HCEC 1CT (cell line): ENCODE results near the gene TMEM245.
A peak's percentile ranks its signal among the peaks of the same experiment; 100 is the strongest.
"Not testable (repeated sequence)": the region's sequence is repeated elsewhere in the genome, so short reads cannot be mapped to it uniquely, and the experiment has no call there.

ENCODE experiments used
- DNase-seq: peaks from one replicate; pipeline ENCODE4 v3.0.0-alpha.2; 2017

Gene TMEM245

DNA sequence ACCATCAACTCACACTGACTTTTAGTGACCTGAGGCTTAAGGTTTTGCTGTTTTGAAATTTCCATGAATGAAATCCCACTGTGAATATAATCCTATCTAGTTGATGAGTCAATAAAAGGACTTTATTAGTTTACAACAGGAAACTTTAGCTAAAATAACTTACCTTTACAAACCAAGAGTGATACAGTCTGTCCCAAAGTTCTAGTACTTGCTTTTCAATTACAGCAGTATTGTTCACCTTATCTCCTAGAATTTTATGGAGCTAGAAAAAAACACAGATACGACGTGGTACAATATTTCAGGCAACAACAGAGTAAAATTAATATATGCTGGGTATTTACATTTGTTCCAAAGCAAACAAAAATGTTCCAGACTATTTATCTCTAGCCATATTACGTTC is 59.6 kb downstream of the TMEM245 start:
- DNase-seq = no peak

DNA sequence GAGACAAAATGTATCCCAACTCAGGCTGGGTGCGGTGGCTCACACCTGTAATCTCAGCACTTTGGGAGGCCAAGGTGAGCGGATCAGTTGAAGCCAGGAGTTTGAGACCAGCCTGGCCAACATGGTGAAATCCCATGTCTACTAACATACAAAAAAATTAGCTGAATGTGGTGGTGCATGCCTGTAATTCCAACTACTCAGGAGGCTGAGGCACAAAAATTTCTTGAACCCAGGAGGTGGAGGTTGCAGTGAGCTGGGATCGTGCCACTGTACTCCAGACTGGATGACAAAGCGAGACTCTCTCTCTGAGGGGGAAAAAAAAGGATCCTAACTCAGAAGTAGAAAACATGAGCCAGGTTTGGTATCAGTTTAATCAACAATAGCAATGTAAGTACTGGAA is 66.6 kb downstream of the TMEM245 start:
- DNase-seq = not testable (repeated sequence)

- DNase-seq = no peak
Measured at GRCh38 chr9:109052416-109052815, 67.3 kb downstream of the TMEM245 start.

DNA sequence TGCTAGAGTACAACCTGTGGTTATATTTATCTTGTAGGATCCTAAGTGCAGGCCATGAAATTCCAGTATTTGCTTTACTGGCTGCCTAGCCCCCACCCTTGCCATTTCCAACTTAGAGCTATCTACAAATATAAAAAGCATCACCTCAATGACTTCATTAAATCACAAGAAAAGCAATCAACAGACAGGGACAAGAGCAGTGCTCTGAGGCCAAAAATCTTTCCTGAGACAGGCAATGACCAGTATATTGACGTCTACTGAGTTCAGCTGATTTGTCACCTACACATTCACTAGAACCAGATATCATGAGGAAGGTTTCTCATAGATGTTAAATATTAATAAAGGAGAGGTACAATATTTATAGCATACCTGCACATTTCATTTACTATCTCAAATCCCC is 68.0 kb downstream of the TMEM245 start:
- DNase-seq = no peak

GRCh38 chr9:109050444-109050843 is 69.3 kb downstream of the TMEM245 start:
- DNase-seq = no peak

- no peak for DNase-seq
Measured at GRCh38 chr9:109048822-109049221, 70.9 kb downstream of the TMEM245 start.

- DNase-seq = no peak
Measured at GRCh38 chr9:109047259-109047658, 72.5 kb downstream of the TMEM245 start.

GRCh38 chr9:109046346-109046745 is 73.4 kb downstream of the TMEM245 start:
- no peak for DNase-seq

GRCh38 chr9:109043578-109043977 is 76.2 kb downstream of the TMEM245 start:
- no peak for DNase-seq

GRCh38 chr9:109040571-109040970 is 79.2 kb downstream of the TMEM245 start:
- DNase-seq = no peak

GRCh38 chr9:109039539-109039938 is 80.2 kb downstream of the TMEM245 start:
- no peak for DNase-seq

DNA sequence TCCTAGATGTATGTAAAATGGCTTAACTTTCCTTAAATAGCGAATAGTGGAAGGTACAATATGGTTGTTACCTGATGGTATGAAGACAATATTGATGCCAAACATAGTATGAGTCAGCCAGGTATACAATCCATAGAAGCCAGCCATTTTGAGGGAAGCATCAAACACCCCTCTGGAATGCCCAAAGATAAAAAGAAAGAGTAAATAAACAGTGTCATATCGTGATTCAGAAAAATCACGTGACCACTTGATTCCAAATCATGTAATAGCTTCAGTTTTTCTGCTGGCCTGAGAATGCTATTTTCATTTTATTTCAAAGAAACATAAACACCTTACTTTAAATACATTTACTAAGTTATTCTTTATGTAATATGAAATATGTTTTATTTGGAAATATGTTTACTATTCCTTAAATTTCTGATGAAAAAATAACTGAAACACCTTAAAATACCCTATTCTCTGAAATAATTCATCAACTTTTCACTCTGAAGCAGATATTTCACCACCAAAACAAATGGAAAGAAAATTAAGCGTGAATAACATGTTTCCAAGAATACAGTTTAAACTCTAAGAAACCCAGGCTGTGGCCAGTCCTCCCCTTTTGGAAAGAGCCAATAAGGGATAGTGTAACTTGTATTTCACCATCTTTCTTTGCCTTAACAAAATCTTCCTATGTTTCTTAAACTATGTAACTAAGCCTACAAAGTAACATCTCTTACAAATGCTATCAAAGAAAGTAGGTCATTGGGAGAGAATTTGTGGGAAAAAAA is 81.6 kb downstream of the TMEM245 start:
- DNase-seq = no peak

GRCh38 chr9:109036744-109037680 is 82.7 kb downstream of the TMEM245 start:
- DNase-seq = no peak

DNA sequence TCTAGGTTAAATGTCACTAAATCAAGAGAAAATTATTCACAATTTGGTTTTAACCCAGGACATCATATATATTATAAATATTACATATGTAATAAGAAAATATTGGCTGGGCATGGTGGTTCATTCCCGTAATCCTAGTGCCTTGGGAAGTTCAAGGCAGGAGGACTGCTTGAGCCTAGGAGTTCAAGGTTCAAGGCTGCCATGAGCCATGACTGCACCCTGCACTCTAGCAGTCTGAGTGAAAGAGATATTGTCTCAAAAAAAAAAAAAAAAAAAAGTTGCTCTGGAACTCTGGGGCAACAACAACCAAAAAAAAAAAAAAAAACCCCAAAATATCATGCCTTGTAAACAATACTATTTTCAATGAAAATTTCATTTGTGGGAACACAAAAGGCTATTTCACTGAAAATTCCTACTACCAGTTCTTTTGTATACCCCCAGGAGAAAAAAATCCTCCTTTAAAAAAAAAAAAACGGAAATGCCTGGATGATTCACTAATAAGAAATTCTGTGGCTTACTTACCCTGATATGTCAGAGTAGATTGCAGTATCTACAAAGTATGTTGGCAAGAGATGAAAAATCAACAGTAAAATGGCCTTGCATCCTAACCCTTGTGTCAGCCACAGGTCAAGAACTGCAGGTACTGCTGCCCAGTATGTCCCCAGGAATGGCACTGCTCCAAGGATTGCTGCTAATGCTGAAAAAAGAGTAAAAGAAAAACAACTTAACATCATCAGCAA is 83.9 kb downstream of the TMEM245 start:
- peak; percentile 89 for DNase-seq

- DNase-seq = peak; percentile 49
Measured at GRCh38 chr9:109033941-109034700, 85.6 kb downstream of the TMEM245 start.

DNA sequence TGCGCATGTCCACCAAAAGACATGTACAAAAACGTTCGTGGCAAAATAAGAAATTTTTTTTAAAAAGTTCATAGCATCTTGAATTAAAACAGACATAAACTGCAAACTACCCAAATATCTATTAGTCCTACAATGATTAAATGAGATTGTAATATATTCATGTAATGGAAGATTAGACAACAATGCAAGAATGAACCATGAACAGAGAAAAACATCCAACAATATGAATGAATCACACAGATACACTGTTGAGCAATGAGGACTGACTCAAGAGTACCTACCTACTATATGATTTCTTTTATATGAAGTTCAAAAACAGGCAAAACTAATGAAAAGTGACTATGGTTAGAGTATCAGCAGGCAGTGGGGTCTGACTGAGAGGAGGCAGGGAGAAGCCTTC is 88.5 kb downstream of the TMEM245 start:
- peak; percentile 67 for DNase-seq

DNA sequence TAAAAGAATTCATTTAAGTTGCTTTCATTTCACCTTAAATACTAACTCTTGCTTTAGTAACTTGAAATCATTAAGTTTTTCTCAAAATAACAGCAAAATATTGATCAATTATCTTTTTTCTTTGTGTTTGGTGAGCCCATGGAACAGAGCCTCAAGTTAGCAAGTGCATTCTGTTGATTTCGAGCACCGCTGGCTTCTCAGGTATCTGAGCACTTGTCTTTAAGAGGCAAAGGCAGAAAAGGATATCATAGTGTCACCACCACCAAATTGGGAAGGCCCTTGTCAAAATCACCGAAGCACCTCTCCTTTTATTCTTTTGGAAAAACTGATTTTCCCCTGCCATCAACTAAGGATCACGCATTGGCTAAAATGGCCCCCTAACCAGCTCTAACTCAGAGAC is 89.3 kb downstream of the TMEM245 start:
- DNase-seq = no peak

DNA sequence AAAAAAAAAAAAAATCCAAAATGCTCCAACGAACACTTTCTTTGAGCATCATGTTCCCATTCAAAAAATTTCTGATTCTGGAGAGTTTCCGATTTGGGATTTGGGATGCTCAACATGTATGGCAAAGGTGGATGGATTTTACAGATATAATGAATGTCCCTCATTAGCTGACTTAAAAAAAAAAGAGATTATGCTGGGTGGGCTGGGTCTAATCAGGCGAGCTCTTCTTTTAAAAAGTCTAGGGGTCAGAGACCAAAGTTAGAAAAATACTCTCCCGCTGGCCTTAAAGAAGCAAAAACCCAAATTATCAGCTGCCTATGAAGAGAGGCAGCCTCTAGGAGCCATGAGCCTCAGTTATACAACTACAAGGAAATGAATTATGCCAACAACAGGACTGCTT is 91.3 kb downstream of the TMEM245 start:
- DNase-seq = no peak

- DNase-seq = no peak
Measured at GRCh38 chr9:109027176-109027575, 92.6 kb downstream of the TMEM245 start.

- no peak for DNase-seq
Measured at GRCh38 chr9:109026306-109026705, 93.4 kb downstream of the TMEM245 start.

DNA sequence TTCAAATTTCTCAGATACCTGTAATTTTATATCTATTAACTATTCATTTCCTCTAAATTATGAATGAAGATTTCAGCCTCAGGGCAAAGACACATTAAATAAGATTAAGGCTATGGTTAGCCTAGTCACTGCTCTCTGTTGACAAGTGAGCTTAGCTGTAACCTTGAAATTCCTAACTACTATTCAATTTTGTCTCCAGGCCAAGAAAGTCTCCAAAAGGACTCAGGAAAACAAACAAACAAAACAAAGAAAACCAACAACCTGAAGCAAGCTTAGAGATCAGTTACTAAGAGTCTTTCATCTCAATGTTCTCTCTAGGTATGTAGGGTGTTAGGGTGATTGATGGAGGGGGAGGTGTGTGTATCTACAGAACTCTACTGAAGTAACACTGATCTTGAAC is 96.9 kb downstream of the TMEM245 start:
- no peak for DNase-seq
